Measurements from ENCODE around the gene MORN3.

GRCh38 chr12:121715862-121716435, 46.5 kb upstream of the MORN3 start:
- TF ChIP-seq CTCF (IDR thresholded peaks at IDR 0.05): no peak
- TF ChIP-seq POLR2A (IDR thresholded peaks at IDR 0.05): no peak

Data from adrenal gland (tissue), 5 donors.